MM.1S (cell line): ENCODE measurements around the gene SLC44A5.
"Not testable (repeated sequence)": the region's sequence is repeated elsewhere in the genome, so short reads cannot be mapped to it uniquely, and the experiment has no call there.

Source experiments
- DNase-seq: peaks from one replicate; pipeline ENCODE4 v3.0.0-alpha.2; 2015
- H2AFZ ChIP-seq: fragments of 300-600 bp; sonication (generic); 2 replicates; pipeline ENCODE4 v1.6.0; 2016; ENCODE audit warnings: antibody characterized with exemption, low read length
- H3F3A ChIP-seq: fragments of 300-600 bp; sonication (generic); 2 replicates; pipeline ENCODE4 v1.6.1; 2016; ENCODE audit warnings: mild to moderate bottlenecking, antibody characterized with exemption, low read length, moderate library complexity, mixed read lengths; ENCODE audit not compliant: insufficient read depth
- H3K27ac ChIP-seq: fragments of 300-600 bp; sonication (generic); 2 replicates; pipeline ENCODE4 v1.5.1; 2016; ENCODE audit warnings: mild to moderate bottlenecking, low read length
- H3K27me3 ChIP-seq: fragments of 300-600 bp; sonication (generic); replicated peaks from 2 replicates; pipeline ENCODE4 v1.6.0; 2016; ENCODE audit warnings: low read length; ENCODE audit not compliant: insufficient read depth
- H3K36me3 ChIP-seq: fragments of 300-600 bp; sonication (generic); replicated peaks from 2 replicates; pipeline ENCODE4 v1.6.1; 2016; ENCODE audit warnings: mild to moderate bottlenecking, low read length, mixed read lengths; ENCODE audit not compliant: insufficient read depth
- H3K4me1 ChIP-seq: fragments of 300-600 bp; sonication (generic); 2 replicates; pipeline ENCODE4 v1.6.1; 2016; ENCODE audit warnings: low read length, mixed read lengths
- H3K4me2 ChIP-seq: fragments of 300-600 bp; sonication (generic); 2 replicates; pipeline ENCODE4 v1.6.0; 2016; ENCODE audit warnings: low read depth, low read length
- H3K4me3 ChIP-seq: fragments of 300-600 bp; sonication (generic); 2 replicates; pipeline ENCODE4 v1.5.1; 2016; ENCODE audit warnings: low read length, mixed read lengths
- H3K79me2 ChIP-seq: fragments of 300-600 bp; sonication (generic); 2 replicates; pipeline ENCODE4 v1.6.1; 2016; ENCODE audit warnings: mixed run types, low read length, mixed read lengths
- H3K9ac ChIP-seq: fragments of 300-600 bp; sonication (generic); 2 replicates; pipeline ENCODE4 v1.6.1; 2016; ENCODE audit warnings: low read length, mixed read lengths
- H3K9me2 ChIP-seq: fragments of 300-600 bp; sonication (generic); replicated peaks from 2 replicates; pipeline ENCODE4 v1.6.1; 2016; ENCODE audit warnings: mild to moderate bottlenecking, low read length, mixed read lengths; ENCODE audit not compliant: insufficient read depth
- H3K9me3 ChIP-seq: fragments of 300-600 bp; sonication (generic); replicated peaks from 2 replicates; pipeline ENCODE4 v1.6.1; 2016; ENCODE audit warnings: mild to moderate bottlenecking, low read length, mixed read lengths; ENCODE audit not compliant: insufficient read depth
- H4K20me1 ChIP-seq: fragments of 300-600 bp; sonication (generic); 2 replicates; pipeline ENCODE4 v1.6.1; 2016; ENCODE audit warnings: mild to moderate bottlenecking, low read length, moderate library complexity, mixed read lengths; ENCODE audit not compliant: insufficient read depth
- CTCF ChIP-seq: fragments of 300-600 bp; sonication (generic); IDR thresholded peaks from 2 replicates; pipeline ENCODE4 v1.5.1; 2016; ENCODE audit warnings: antibody characterized with exemption, low read length, mixed read lengths
- EZH2 ChIP-seq: fragments of 300-600 bp; sonication (generic); optimal IDR thresholded peaks from 2 replicates; pipeline ENCODE3; 2017; ENCODE audit warnings: low read depth, mild to moderate bottlenecking, antibody characterized with exemption, low read length, mixed read lengths
- EZH2phosphoT487 ChIP-seq: fragments of 300-600 bp; sonication (generic); IDR thresholded peaks from 2 replicates; pipeline ENCODE4 v1.6.1; 2018; ENCODE audit warnings: antibody characterized with exemption, low read length

SLC44A5 gene

GRCh38 chr1:75611014-75611413, at the start of gene SLC44A5:
Gene SLC44A5 (minus strand): TSS chr1:75611114. CDS start chr1:75541447, 69,667 bp downstream.
- Histone ChIP-seq H2AFZ (no peak within 1 kb of the TSS), H3K4me2 (no peak within 1 kb of the TSS), H3K27me3 (no peaks in the 10 kb centered on the region), H3K4me1 (no peaks in the 10 kb centered on the region), H3K4me3 (no peak within 1 kb of the TSS), H3K79me2 (no peaks in the 10 kb centered on the region), H3F3A (no peaks in the 10 kb centered on the region), H3K9me2 (no peaks in the 10 kb centered on the region), H3K27ac (no peak within 1 kb of the TSS), H3K9ac (no peak within 1 kb of the TSS), H3K9me3 (no peaks in the 10 kb centered on the region), H3K36me3 (no peaks in the 10 kb centered on the region), H4K20me1 (no peaks in the 10 kb centered on the region)
- TF ChIP-seq EZH2 (no peak), EZH2phosphoT487 (no peak), CTCF (no peak)
- no peak for DNase-seq

GRCh38 chr1:75655931-75656330, 45.0 kb upstream of the SLC44A5 start:
- Histone ChIP-seq H3K36me3 (no peaks in the 10 kb centered on the region), H3K27me3 (no peaks in the 10 kb centered on the region), H3K9ac (no peak overlapping the region), H3F3A (no peaks in the 10 kb centered on the region), H3K27ac (no peak overlapping the region), H3K9me3 (no peaks in the 10 kb centered on the region), H2AFZ (no peak overlapping the region), H3K4me3 (no peak overlapping the region), H3K9me2 (no peaks in the 10 kb centered on the region), H3K79me2 (no peaks in the 10 kb centered on the region), H3K4me2 (no peak overlapping the region), H3K4me1 (no peaks in the 10 kb centered on the region), H4K20me1 (no peaks in the 10 kb centered on the region)
- no peak for TF ChIP-seq EZH2phosphoT487
- no peak for TF ChIP-seq EZH2
- TF ChIP-seq CTCF, result no peak
- DNase-seq, result no peak

GRCh38 chr1:75647183-75647582, 36.3 kb upstream of the SLC44A5 start:
- not testable (repeated sequence) for H3K36me3 ChIP-seq, H3K27me3 ChIP-seq, H3K9me3 ChIP-seq, H2AFZ ChIP-seq, H3K4me3 ChIP-seq, H3K79me2 ChIP-seq, H3K9me2 ChIP-seq, H3K9ac ChIP-seq, H3K27ac ChIP-seq, DNase-seq, H3K4me2 ChIP-seq, H3F3A ChIP-seq, H4K20me1 ChIP-seq, H3K4me1 ChIP-seq

- H3K27ac ChIP-seq, H4K20me1 ChIP-seq, H3K9me2 ChIP-seq, H3K27me3 ChIP-seq, H3K9ac ChIP-seq, H3K4me1 ChIP-seq, H3F3A ChIP-seq, H3K4me3 ChIP-seq, H3K4me2 ChIP-seq, H3K36me3 ChIP-seq, H2AFZ ChIP-seq, H3K9me3 ChIP-seq, H3K79me2 ChIP-seq, DNase-seq: not testable (repeated sequence)
Measured at GRCh38 chr1:75645153-75645552, 34.2 kb upstream of the SLC44A5 start.
